HG03280 (cell line): ENCODE measurements around the gene ALLC.
"Not testable (repeated sequence)": the region's sequence is repeated elsewhere in the genome, so short reads cannot be mapped to it uniquely, and the experiment has no call there.

Experiments
- ATAC-seq: cut with Tn5 transposase; IDR thresholded peaks from one replicate; pipeline ENCODE4 v1.9.1; 2021; ENCODE audit warnings: mild to moderate bottlenecking, moderate library complexity; ENCODE audit not compliant: unreplicated experiment

ALLC gene

DNA sequence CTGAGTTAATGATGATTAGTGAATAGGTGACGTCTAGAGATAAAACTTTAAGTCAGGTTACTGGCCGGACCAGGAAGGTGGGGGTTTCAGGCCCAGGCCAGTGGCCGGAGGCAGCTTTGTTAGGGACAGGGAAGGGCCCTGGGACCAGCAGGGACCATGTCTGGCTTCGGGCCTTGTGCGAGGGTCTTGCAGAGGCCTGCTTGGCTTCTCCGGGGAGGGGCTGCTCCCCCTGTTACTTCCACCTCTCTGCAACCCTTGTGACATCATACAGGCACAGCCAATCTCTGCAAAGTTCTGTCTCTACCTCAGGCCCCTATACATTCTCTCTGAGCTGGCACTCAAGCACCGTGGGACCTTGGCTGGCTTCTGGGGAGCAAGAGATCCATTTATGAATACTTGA, at the start of gene ALLC:
Gene ALLC, plus strand, starts transcription at position 320 of the 400 bp plus-strand sequence. CDS start 12,958 bp downstream, outside the sequence.
- no peak for ATAC-seq

DNA sequence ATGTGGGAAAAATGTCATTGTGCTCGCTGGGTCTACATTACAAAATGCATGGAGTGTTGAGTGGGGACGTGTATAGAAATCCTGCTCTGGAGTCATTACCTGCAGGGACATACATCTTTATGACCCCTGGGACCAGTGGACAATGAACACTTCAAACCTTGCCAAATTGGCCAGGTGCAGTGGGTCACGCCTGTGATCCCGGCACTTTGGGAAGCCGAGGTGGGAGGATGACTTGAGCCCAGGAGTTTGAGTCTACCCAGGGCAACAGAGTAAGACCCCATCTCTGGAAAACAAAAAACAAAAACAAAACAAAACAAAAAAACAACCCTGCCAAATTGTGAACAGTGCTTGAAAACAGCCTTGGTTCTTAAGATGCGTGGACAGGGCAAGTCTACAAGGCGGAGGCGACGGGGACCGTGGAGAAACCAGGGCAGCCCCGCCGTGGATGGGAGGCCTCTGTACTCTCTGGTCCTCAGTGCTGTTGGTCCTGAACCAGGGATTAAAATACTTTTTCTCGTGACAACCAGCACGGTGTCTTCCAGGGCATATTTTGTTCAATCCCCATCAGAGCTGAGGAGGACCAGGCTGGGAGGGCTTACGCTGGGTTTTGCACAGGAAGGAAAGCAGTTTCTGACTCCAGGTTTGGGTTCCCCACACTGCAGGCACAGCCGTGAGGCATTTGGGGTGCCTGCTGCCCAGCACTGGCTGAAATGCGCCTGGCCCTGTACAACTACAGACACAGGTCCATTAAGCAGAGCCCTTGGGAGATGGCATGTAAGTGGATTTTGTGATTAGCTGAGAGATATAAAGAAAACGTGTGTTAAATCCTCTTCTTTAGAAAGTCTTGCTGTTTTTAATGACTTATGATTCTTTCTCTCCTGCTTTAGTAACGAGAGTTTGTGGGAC, 49.4 kb upstream of the ALLC start:
- no peak for ATAC-seq

DNA sequence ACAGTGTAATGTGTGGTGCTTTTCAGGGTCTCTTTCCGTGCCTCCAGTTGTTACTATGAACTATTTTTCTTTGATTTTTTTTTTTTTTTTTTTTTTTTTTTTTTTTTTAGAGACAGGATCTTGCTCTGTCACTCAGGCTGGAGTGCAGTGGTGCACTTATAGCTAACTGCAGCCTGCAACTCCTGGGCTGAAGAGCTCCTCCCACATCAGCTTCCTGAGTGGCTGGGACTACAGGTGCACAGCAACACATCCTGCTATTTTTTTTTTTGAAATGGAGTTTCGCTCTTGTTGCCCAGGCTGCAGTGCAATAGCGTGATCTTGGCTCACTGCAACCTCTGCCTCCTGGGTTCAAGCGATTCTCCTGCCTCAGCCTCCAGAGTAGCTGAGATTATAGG, 48.7 kb upstream of the ALLC start:
- not testable (repeated sequence) for ATAC-seq

GRCh38 chr2:3610415-3610814, 47.6 kb upstream of the ALLC start:
- ATAC-seq = no peak

GRCh38 chr2:3610881-3611505, 47.0 kb upstream of the ALLC start:
- ATAC-seq = no peak

DNA sequence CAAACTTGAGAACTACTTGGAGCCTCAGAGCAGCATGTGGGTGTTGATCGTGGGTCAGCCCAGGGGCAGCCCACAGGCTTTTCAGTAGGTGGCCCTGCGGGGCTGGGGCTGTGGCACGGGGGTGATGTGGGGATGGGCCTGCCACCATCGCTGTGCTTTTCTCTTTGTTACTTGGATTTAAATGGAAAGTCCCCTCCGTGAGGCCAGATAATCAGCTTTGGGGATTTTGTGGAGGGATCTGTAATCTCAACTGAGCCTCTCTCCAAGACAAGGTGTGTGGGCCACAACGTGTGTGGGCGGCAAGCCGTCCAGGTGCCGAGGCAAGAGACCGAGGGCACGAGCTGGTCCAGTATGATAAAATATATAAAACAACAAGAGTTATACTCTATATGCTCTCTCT, 46.4 kb upstream of the ALLC start:
- ATAC-seq = no peak

DNA sequence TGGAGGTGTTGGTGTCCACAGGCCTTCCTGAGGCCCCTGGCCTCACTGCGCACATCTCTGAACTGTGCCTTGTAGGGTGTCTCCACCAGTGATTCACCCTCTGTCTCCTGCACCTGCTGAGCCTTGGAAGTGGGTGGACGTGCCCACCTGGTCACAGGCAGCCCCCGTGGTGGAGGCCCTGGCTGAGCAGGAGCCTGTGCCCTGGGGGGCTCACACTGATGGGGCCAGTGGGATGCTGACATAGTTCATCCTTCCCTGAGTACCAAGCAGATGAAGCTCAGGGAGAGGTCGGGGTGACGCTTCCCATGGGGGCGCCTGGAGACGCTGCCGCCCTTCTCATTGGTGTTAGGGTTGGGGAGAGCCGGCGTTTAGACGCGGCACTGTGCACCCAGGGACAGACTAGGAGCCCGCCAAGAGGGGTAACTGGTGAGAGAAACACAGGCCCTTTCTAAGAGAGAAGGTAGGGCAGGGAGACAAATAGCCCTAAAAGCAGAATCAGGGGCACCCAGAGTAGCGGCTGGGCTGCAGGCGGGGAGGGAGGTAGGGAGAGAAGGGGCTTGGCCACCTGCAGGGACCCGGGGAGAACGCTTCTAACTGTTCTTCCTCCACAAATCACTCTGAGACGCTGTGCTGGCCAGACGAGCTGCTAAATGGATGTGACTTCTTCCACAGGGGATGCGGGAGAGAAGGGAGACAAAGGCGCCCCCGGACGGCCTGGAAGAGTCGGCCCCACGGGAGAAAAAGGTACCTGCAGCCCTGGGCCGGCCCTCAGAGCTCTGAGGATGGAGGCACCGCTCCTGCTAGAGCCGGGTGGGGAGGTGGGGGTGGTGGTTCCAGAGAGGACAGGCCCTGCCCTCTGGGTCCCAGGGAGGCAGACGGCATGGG, 45.1 kb upstream of the ALLC start:
- ATAC-seq = no peak

- no peak for ATAC-seq
These were observed 44.5 kb upstream of the ALLC start for GRCh38 chr2:3613524-3613905.

DNA sequence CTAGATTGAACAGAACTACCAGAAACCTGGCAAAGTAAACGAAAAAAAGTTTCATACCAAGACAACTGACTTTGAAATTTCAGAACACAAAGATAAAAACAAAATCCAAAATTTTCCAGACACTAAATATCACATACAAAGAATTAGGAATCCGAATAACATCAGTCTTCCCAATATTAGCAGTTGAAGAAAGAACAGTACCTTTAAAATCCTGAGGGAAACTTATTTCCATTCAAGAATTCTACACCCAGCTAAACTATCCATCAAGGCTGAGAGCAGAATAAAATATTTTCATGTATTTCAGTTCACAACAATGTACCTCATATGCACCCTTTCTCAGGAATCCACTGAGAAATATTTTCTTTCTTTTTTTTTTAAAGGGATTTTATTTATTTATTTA, 43.3 kb upstream of the ALLC start:
- ATAC-seq = not testable (repeated sequence)

- not testable (repeated sequence) for ATAC-seq
These were observed 42.3 kb upstream of the ALLC start for GRCh38 chr2:3615541-3616200.

- not testable (repeated sequence) for ATAC-seq
These were observed 41.4 kb upstream of the ALLC start for GRCh38 chr2:3616435-3617197.

- ATAC-seq = no peak
These were observed 40.7 kb upstream of the ALLC start for GRCh38 chr2:3617198-3617890.

DNA sequence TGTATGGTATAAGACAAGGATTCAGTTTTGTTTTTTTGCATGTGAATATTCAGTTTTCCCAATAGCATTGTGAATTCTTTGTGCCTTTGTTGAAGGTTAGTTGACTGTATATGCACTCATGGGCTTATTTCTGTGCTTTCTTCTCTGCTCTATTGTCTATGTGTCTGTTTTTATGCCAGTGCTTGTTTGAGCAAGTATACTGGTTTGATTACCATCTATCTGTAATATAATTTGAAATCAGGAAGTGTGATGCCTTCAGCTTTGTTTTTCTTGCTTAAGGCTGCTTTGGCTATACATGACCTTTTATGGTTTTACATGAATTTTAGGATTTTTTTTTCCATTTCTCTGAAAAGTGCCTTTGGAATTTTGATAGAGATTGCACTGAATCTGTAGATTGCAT, 39.6 kb upstream of the ALLC start:
- ATAC-seq = no peak

DNA sequence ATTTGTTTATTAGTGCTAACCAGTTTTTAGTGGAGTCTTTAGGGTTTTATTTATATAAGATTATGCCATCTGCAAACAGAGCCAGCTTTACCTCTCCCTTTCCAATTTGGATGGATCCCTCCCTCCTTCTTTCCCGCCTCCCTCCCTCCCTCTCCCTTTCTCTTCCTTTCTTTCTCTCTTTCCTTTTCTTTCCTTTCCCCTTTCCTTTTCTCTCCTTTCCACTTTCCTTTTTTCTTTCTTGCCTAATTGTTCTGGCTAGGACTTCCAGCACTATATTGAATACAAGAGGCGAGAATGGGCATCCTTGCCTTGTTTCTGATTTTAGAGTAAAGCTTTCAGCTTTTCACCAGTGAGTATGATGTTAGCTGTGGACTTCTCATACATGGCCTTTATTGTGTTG, 39.0 kb upstream of the ALLC start:
- ATAC-seq = no peak

- not testable (repeated sequence) for ATAC-seq
These were observed 38.3 kb upstream of the ALLC start for GRCh38 chr2:3619661-3620060.

GRCh38 chr2:3620834-3621233, 37.2 kb upstream of the ALLC start:
- no peak for ATAC-seq

- ATAC-seq = no peak
These were observed 35.0 kb upstream of the ALLC start for GRCh38 chr2:3622967-3623366.

- ATAC-seq = no peak
These were observed 33.8 kb upstream of the ALLC start for GRCh38 chr2:3624059-3624794.

DNA sequence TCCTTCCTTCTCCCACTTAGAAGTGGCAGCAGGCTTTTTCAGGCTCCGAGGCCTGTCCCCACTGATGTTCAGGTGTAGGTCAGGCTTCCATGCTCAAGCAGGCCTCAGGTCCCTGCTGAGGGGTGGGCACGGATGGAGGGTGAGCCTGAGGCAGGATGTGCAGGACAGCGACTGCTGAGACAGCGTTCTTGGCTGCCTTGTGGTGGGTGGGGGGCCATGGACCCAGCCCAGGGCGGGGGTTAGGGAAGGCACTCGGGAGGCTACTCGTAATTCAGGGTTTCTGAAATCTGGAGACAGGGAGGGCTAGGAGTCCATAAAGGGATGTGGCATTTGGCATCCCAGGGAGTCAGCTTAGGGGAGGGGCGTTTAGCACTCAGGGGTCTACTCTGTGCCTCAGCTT, 32.8 kb upstream of the ALLC start:
- no peak for ATAC-seq
